ENCODE data around the gene TRMT2A.

The TRMT2A gene

DNA sequence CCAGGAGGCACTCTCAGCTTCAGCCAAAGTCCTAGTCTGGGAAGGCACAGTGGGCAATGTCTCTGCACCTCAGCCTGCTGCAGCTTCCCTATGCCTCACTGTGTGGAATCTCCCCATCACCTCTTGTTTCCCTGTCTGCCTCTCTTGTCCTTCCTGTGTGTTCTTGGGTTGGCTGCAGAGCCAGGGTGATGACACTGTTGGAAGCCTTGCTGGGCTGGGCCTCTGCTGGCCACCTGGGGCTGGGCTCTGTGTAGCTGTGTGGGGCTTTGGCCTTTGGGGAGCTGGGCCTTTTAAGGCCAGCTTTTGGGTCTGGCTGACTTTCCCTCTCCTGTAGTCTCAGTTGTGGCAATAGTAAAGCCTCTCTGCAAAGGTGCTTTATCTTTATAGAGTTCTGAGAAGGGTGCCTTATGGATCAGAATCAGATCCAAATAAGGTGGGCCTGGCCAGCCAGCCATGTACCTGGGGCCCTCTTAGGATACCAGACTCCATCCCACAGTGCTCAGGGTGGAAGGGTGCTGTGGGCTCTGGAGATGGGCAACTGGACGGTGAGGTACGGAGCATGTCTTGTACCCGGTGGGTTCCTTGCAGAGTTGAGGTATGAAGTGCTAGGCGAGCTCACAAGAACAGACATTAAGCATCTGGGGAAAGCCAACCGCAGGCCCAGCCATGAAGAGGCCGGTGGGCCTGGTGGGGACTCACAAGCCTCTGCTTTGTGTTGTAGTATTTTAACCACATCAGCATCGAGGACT is 11.4 kb downstream of the TRMT2A start:
- no peak for DNase-seq (ENCODE audit: low read depth in 2 of 2)

DNA sequence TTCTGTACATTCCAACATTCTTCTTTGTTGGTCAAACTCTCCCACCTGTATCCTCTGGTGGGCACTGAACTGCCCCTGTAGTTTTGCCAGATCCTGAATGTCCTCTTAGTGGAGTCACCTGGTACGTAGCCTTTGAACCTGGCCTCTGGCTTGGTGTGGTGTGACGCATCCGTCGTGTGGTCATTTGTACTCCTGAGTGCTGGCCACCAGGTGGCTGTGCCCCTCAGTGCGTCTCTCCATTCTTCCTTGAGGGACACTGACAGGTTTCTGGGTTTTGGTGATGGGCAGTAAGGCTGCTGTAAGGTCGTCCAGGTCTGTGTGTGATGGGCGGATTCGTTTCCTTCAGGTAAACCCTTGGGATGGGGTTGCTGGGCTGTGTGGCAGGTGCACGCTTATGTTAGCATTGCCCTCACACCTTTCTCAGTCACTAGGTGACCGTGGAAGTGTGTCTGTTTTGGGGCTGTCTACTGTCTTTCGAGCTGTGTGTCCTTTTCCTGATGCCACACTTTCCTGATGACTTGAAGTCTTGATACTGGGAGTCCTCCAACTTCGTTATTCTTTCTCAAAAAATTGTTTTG is 14.7 kb downstream of the TRMT2A start:
- DNase-seq (ENCODE audit: low read depth in 2 of 2) = no peak

DNA sequence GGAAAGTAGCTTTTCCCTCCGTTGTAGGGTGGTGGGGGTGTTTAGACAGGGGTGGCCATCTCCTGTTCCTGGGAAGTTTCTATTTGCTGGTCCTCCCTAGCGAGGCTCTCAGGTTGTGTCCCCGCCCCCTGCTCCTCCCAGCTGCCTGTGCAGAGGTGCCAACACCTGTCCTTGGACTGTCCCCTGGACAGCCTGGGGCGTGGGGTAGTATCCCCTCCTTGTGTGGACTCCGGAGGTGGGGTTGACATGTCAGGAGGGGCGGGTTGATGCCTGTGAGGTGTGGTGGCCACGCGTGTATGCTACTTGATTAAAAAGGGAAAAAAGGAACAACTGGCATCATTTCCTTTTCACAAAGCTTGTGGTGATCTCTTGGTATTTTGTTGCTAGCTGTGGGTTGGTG is 15.4 kb downstream of the TRMT2A start:
- DNase-seq (ENCODE audit: low read depth in 2 of 2) = no peak

DNA sequence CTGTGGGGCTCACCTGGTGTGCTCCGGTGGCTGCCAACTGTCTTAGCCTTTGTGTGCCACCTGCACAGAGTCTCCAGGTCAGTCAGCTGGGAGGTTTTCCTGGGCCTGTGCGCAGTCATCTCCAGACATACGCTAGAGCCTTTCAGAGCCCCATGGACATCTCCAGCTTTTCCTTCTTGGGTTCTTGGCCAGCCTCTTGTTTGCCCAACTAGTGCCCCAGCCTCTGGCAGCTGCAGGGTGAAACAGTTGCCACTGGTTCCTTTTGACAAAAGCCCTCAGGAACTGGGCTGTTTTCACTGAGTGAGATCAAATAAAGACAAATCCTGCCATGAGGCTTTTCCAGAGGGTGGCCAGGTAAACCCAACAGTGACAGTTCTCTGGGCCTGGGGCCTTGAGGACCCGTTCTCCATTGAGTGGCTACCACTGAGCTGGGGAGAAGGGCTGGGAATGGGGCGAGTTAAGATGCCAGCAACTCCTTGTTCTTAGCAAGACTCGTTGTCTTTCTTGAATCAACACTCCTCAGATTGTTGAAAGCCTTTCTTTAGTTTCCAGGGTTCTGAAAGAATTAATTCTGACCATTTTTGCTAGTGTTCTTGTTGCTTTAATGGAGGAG is 17.8 kb downstream of the TRMT2A start:
- DNase-seq (ENCODE audit: low read depth in 2 of 2) = no peak

DNA sequence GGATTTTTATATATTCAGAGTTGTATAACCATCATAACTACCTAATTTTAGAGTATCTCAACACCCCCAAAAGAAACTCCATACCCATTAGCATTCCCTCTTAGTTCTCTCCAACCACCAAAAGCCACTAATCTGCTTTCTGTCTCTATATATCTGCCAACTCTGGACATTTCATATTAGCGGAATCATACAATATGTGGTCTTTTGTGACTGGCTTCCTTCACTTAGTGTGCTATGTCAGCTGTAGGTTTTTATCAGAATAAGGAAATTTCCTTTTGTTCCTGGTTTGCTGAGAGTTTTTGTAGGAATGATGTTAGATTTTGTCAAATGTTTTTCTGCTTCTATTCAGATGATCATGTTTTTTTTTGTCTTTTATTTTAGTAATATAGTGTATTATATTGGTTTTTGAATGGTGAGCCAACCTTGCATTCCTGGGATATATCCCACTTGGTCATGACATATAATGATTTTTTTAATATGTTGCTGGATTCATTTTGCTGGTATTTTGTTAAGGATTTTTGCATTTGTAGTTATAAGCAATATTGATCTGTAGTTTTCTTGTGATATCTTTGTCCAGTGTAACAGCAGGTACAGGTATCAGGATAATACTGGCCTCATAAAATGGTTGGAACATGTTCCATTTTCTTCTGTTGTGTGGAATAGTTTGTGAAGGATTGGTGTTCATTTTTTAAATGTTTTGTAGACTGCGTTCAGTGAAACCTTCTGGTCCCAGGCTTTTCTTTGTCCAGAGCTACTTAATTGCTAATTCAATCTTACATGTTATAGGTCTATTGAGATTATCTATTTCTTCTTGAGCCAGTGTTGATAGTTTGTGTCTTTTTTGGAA is 20.2 kb downstream of the TRMT2A start:
- DNase-seq (ENCODE audit: low read depth in 2 of 2) = no peak

GRCh38 chr22:20095521-20095920 is 21.5 kb downstream of the TRMT2A start:
- DNase-seq (ENCODE audit: low read depth in 2 of 2) = peak in 1 of 2 donors; percentile 29

GRCh38 chr22:20094197-20094807 is 22.7 kb downstream of the TRMT2A start:
- no peak for DNase-seq (ENCODE audit: low read depth in 2 of 2)

DNA sequence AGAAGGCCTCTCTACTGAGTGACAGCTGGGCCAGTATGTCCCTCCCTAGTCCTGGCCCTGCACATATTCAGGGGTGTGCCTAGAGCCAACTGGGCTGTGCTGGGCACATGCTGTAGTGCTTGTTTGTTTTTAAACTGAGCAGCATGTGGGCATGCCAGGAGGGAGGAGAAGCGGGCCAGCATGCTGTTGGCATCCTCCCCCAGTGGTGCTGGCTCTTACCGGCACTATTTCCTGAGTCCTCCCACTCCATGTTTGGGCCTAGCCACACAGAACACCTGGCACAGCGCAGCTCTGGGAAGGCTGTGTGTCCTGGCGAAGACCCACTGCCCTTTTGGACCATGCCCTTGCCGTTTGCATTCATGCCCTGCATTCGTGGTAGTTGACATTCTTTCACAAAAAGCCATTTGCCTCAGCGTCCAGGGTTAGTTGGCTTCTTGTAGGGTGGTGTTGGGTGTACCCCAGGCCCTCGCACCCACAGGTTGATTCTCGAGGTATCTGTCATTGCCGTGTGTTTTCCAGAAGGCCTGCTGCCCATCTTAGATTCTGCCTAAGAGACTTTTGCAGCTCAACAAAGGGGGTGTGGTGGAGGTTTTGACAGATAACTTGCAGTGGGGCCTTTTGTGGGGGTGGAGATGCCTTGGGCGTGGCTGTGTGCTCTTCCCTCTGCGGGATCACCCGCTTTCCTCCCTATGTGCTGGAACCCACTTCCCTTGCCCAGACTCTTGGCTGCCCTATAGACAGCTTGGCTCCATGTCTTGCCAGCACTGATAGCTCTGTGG is 23.4 kb downstream of the TRMT2A start:
- no peak for DNase-seq (ENCODE audit: low read depth in 2 of 2)

- no peak for DNase-seq (ENCODE audit: low read depth in 2 of 2)
Observed at GRCh38 chr22:20092477-20092854, 24.6 kb downstream of the TRMT2A start.

DNA sequence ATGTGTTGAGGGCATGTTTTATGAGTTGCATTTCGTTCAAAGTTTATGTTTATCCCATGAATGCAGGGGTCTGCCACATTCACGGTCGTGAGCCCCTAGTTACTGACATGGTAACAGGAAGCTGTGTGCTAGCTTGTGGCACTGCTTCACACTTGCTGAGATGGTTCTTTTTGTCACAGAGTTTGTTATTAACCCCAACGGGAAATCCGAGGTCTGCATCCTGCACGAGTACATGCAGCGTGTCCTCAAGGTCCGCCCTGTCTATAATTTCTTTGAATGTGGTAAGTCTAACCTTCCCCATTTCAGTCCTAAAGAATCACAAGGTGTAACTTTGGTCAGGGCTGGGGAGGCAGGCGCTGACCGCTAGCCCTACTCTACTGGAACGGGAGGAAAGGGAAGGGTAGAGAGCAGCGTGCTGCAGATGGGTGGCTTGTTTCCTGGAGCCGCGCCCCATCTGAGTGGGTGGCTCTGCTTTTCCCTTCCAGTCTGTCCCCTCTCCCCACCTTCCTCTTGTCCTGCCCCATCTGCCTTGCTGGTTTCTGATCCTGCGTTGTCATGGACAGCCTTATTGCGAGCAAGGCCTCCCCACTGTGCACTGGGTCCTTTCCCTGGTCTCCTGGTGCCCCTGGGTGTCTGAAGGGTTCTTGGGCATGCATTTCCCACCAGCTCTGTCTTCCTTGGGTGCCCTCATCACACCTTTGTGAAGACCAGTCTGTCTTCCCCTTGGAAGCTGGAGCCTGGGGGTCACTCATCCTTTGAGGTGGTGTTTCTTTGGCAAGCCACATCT is 25.1 kb downstream of the TRMT2A start:
- DNase-seq (ENCODE audit: low read depth in 2 of 2) = no peak

- no peak for DNase-seq (ENCODE audit: low read depth in 2 of 2)
Observed at GRCh38 chr22:20090730-20091240, 26.2 kb downstream of the TRMT2A start.

DNA sequence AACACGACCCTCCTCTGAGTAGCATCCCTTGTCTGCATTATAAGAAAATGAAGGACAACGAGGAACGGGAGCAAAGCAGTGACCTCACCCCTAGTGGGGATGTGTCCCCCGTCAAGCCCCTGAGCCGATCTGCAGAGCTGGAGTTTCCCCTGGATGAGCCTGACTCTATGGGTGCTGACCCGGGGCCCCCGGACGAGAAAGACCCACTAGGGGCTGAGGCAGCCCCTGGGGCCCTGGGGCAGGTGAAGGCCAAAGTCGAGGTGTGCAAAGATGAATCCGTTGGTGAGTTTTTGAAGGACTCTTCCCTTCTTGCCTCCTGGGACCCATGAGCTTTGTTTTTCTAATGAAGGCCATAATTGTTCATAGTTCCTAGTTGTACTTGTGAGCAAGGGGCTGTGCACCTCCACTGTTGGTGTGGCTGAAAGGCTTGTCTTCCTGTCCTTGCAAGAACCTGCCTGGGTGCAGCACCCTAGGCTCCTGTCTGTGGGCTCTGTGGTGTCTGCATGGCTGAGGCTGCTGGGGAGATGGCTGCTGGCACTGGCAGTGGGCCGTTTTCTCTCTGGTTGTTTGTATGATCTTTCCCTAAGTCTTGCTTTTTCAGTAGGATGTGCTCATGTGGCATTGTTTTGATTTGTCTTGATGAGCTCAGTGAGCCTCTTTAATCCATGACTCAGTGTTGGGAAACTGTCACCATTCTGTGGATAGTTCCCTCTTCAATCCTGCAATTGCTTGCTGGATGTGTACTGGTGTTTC is 26.9 kb downstream of the TRMT2A start:
- no peak for DNase-seq (ENCODE audit: low read depth in 2 of 2)

DNA sequence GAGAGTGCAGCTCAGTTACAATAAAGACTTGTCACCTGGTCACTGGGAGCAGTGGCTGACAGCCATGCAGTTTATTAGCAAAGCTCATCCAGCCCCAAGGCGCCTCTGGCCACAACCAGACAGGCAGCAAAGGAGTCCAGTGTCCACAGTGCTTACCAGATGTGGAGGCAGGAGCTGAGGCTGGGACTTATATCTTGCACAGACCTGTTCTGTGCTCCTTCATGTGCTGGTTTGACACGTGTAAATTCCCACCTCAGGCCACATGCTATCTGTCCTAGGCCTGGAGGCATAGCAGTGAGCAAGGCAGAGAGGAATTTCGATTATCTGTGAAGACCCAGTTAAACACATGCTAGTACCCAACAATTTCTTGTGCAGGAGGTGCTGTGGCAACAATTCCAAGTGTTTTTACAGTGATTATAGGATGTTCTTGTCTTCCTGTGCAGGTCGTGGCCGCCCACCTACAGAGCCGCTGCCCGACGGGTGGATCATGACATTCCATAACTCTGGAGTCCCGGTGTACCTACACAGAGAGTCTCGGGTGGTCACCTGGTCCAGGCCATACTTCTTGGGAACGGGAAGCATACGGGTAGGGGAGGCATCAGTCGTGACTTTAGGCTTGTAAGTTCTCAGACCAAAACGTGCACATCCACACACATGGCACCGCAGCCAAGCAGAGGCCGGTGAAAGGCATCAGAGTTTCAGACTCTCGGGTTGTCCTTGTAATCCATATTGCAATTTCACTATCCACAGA is 27.6 kb downstream of the TRMT2A start:
- no peak for DNase-seq (ENCODE audit: low read depth in 2 of 2)

- DNase-seq (ENCODE audit: low read depth in 2 of 2) = no peak
Observed at GRCh38 chr22:20088263-20088648, 28.8 kb downstream of the TRMT2A start.

DNA sequence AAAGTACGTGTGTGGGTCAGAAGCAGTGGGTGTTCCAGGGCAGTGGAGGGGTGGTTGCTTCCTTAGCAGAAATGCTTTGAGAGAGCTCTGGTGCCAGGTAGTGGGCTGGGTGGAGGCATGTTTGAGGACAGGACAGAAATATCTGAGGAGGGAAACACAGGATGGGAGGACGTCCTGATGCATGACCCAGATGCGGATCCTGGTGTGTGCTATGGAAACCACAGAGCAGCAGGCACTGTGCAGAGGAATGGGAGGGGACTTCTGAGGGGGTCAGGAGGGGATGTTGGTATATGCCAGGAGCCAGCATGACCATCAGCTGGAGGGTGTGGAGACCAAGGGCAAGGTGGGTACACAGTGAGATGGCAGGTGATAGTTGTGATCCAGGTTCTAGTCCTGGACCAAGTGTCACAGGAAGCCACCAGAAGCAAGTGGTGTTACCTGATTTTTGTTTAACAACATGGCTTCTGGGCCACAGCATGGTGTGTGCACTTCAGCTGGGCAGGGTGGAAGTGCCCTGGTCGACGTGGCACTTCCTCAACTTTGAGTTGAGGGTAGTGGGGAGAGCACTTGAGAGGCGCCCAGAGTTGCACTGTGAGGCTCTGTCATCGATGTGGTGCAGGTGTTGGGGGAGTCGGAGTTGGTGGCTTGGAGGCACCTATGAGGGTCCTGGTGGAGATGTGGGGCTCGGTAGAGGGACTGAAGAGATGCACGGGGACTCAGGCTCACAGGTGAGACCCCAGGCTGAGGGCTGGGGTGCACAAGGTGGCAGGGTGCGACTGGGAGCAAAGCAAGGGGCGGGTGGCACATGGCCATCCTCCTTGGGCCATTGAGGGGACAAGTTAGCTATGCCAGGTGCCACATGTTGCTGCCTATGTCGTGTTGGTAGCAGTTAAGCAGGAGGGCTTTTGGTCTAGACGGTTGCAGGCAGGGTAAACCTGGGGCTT is 29.4 kb downstream of the TRMT2A start:
- no peak for DNase-seq (ENCODE audit: low read depth in 2 of 2)

- no peak for DNase-seq (ENCODE audit: low read depth in 2 of 2)
Observed at GRCh38 chr22:20086763-20087162, 30.3 kb downstream of the TRMT2A start.

DNA sequence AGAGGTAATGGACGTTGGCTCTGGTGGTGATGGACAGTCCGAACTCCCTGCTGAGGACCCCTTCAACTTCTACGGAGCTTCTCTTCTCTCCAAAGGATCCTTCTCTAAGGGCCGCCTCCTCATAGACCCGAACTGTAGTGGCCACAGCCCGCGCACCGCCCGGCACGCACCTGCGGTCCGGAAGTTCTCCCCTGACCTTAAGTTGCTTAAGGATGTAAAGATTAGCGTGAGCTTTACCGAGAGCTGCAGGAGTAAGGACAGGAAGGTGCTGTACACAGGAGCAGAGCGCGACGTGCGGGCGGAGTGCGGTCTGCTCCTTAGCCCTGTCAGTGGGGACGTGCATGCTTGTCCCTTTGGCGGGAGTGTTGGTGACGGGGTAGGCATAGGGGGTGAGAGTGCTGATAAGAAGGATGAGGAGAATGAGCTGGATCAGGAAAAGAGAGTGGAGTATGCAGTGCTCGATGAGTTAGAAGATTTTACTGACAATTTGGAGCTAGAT is 30.9 kb downstream of the TRMT2A start:
- no peak for DNase-seq (ENCODE audit: low read depth in 2 of 2)

All from activated CD4-positive, alpha-beta T cell treated with anti-CD3 and anti-CD28 coated beads for 24 hours (primary cell).